GM19463 (cell line): ENCODE data around the gene TM7SF2.

Experiments used
- ATAC-seq: cut with Tn5 transposase; IDR thresholded peaks from one replicate; pipeline ENCODE4 v1.9.1; 2021; ENCODE audit warnings: mild to moderate bottlenecking, moderate library complexity; ENCODE audit not compliant: unreplicated experiment

TM7SF2 gene

DNA sequence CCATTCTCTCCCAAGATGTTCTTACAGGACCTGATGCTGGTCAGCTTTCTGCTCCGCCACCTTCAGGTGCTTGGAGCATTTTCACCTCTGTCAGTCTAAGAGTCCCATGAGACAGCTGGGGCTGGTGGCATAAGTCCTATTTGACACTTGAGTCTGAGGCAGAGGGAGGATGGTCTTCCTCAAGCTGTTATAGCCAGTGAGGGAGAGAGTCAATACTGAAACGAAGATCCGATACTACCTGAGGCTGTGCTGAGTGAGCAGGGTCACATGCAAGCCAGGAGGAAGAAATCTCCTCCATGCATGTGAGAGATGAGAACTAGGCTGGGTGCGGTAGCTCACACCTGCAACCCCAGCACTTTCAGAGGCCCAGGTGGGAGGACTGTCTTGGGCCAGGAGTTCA lies 22.1 kb upstream of the TM7SF2 start:
- ATAC-seq: no peak

GRCh38 chr11:65090628-65091027 lies 21.0 kb upstream of the TM7SF2 start:
- ATAC-seq: no peak

DNA sequence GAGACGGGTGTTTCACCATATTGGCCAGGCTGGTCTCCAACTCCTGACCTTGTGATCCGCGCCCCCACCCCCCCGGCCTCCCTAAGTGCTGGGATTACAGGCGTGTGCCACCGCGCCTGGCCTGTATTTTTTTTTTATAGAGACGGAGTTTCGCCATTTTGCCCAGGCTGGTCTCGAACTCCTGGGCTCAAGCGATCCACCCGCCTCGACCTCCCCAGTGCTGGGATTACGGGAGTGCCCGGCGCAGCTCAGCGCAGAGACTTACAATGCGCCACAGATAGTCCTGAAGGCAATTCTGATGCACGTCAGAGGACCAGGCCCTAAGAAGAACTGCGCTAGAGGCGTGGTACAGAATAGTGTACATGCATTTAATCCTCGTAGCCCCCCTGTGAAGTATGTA lies 16.2 kb upstream of the TM7SF2 start:
- no peak for ATAC-seq

- ATAC-seq: peak; percentile 91
Measured at GRCh38 chr11:65095974-65096806, 15.5 kb upstream of the TM7SF2 start, which contains the start of gene VPS51. Gene VPS51 (plus strand): TSS chr11:65096214. CDS start chr11:65096251, 37 bp downstream.

GRCh38 chr11:65096926-65097325 lies 14.7 kb upstream of the TM7SF2 start:
- no peak for ATAC-seq

GRCh38 chr11:65100674-65101350 lies 10.9 kb upstream of the TM7SF2 start:
- no peak for ATAC-seq

DNA sequence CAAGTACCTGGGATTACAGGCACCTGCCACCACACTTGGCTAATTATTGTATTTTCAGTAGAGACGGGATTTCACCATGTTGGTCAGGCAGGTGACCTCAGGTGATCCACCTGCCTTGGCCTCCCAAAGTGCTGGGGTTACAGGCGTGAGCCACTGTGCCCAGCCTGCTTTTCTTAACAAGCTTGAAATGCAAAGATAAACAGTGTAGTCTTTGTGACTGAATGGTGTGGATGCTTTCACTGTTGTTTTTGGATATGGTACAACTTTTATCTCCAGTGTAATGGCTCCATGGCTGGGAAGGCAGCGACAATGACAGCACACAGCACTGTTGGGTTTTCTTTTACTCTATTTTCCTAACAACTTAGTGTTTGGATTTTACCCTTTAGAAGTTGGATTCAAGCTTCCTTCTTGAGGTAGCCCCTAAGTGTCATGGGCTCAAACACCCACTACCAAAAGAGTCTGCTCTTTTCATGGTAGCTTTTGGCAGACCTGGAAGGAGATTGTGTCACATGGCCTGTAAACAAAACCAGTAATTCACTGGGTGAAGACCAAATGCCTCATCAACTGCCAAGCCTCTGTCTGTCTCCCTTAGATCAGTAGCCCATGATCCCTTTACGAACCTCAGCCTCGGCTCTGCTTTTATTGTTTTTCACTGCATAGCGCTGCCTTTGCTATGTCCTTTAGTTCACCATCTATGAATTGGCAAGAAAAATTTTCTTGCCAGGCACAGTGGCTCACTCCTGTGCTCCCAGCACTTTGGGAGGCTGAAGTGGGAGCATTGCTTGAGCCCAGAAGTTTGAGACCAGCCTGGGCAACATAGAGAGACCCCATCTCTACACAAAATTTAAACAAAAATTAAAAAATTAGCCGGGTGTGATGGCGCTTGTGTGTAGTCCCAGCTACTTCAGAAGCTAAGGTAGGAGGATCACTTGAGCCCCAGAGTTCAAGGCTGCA lies 9.3 kb upstream of the TM7SF2 start:
- ATAC-seq: no peak

- ATAC-seq: no peak
Measured at GRCh38 chr11:65103476-65103875, 8.2 kb upstream of the TM7SF2 start.

GRCh38 chr11:65104628-65105027 lies 7.0 kb upstream of the TM7SF2 start:
- no peak for ATAC-seq

GRCh38 chr11:65107078-65107477 lies 4.6 kb upstream of the TM7SF2 start:
- ATAC-seq: no peak

GRCh38 chr11:65107751-65108468 lies 3.8 kb upstream of the TM7SF2 start:
- no peak for ATAC-seq

GRCh38 chr11:65108469-65109123 lies 3.1 kb upstream of the TM7SF2 start:
- no peak for ATAC-seq

GRCh38 chr11:65109231-65110198 lies 2.2 kb upstream of the TM7SF2 start:
- no peak for ATAC-seq

DNA sequence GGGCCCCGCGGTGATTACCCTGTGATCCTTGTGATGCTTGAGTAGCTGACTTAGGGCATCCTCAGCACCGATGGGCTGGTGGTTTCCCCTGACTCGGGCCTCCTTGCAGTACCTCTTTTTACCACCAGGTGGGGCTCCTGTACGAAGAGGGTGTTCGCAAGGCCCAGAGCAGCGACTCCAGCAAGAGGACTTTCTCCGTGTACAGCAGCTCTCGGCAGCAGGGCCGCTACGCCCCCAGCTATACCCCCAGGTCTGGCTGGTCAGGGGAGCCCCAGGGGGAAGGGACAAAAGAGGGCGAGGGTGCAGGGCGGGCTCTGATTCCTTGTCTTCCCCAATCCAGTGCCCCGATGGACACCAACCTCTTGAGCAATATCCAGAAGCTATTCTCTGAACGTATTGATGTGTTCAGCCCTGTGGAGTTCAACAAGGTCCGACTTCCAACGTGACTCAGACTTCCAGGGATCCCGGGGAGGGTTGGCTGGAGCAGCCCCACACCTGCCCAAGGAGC lies 1.3 kb upstream of the TM7SF2 start:
- ATAC-seq: no peak

- ATAC-seq: no peak
Measured at GRCh38 chr11:65111159-65111743, 421 bp upstream of the TM7SF2 start.

GRCh38 chr11:65112546-65113360 lies 1.1 kb downstream of the TM7SF2 start:
- ATAC-seq: peak; percentile 33

- ATAC-seq: no peak
Measured at GRCh38 chr11:65113361-65113756, 1.7 kb downstream of the TM7SF2 start.
